GM12891 (cell line): ENCODE measurements around the gene ZNRF1.

ENCODE experiments used
- POLR2A ChIP-seq: IDR thresholded peaks from 2 replicates; pipeline ENCODE4 v1.6.1; 2011; ENCODE audit warnings: low read depth, low read length, control low read depth
- POLR2AphosphoS5 ChIP-seq: IDR thresholded peaks from 2 replicates; pipeline ENCODE4 v1.6.1; 2011; ENCODE audit warnings: low read depth, low read length, control low read depth

DNA sequence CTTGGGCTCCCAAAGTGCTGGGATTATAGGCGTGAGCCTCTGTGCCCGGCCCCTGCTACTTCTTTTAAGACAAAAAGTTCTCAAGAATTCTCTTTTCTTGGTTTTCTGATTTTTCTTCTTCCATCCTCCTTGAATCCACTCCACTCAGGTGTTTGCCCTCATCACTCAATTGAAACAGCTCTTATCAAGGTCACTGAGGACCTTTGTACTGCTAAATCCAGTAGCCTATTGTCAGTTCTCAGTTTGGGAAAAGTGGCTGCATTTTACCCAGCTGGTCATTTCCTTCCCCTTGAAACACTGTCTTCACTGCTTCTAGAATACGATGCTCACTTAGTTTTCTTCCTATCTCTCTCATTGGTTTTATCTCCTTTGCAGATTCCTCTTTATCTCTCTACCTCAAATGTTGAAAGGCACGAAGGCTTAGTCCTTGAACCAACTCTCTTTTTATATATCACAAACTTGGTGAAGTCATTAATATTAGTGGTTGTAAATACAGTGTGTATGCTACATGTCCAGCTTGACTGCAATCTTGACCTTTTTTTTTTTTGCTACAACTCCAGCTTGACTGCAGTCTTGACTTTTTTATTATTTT is 29.8 kb downstream of the ZNRF1 start:
- TF ChIP-seq POLR2A, result no peak
- no peak for TF ChIP-seq POLR2AphosphoS5
